Mesendoderm (in vitro differentiated cells): Measurements from ENCODE around the gene NLGN4Y.

Source experiments
- DNase-seq: peaks from one replicate; pipeline ENCODE4 v3.0.0; 2013
- H2AK5ac ChIP-seq: 2 replicates; pipeline ENCODE4 v1.6.1; 2013; ENCODE audit warnings: low read length, inconsistent platforms
- H2BK120ac ChIP-seq: 2 replicates; pipeline ENCODE4 v1.6.1; 2013; ENCODE audit warnings: low read depth, mild to moderate bottlenecking, low read length, moderate library complexity, mixed read lengths
- H2BK15ac ChIP-seq: replicated peaks from 2 replicates; pipeline ENCODE4 v1.6.1; 2013; ENCODE audit warnings: low read depth, mild to moderate bottlenecking, moderate library complexity
- H2BK5ac ChIP-seq: 2 replicates; pipeline ENCODE4 v1.6.1; 2013; ENCODE audit warnings: low read length, inconsistent platforms
- H3K18ac ChIP-seq: 2 replicates; pipeline ENCODE4 v1.6.1; 2013; ENCODE audit warnings: mild to moderate bottlenecking, low read length, mixed read lengths
- H3K23ac ChIP-seq: one replicate; pipeline ENCODE4 v1.6.1; 2013; ENCODE audit warnings: low read length
- H3K27ac ChIP-seq: 2 replicates; pipeline ENCODE4 v1.5.1; 2013; ENCODE audit warnings: low read depth, mild to moderate bottlenecking, inconsistent platforms, low read length, moderate library complexity
- H3K27me3 ChIP-seq: 2 replicates; pipeline ENCODE4 v1.6.1; 2013; ENCODE audit warnings: low read length, control low read depth, mild to moderate bottlenecking, inconsistent platforms; ENCODE audit not compliant: insufficient read depth, poor library complexity
- H3K36me3 ChIP-seq: 2 replicates; pipeline ENCODE4 v1.6.1; 2013; ENCODE audit warnings: low read length, inconsistent platforms; ENCODE audit not compliant: control insufficient read depth, insufficient read depth
- H3K4ac ChIP-seq: one replicate; pipeline ENCODE4 v1.6.1; 2013; ENCODE audit warnings: low read depth, mild to moderate bottlenecking, low read length, moderate library complexity
- H3K4me1 ChIP-seq: 2 replicates; pipeline ENCODE4 v1.6.1; 2013; ENCODE audit warnings: low read depth, low read length, inconsistent platforms; ENCODE audit not compliant: control insufficient read depth
- H3K4me2 ChIP-seq: 2 replicates; pipeline ENCODE4 v1.6.1; 2013; ENCODE audit warnings: low read length
- H3K4me3 ChIP-seq: 2 replicates; pipeline ENCODE4 v1.5.1; 2013; ENCODE audit warnings: mild to moderate bottlenecking, low read length
- H3K56ac ChIP-seq: one replicate; pipeline ENCODE4 v1.6.1; 2013; ENCODE audit warnings: low read length
- H3K79me1 ChIP-seq: 2 replicates; pipeline ENCODE4 v1.6.1; 2013; ENCODE audit warnings: low read length, inconsistent platforms
- H3K79me2 ChIP-seq: 2 replicates; pipeline ENCODE4 v1.6.1; 2013; ENCODE audit warnings: mild to moderate bottlenecking, low read length; ENCODE audit not compliant: control insufficient read depth, insufficient read depth
- H3K9ac ChIP-seq: 2 replicates; pipeline ENCODE4 v1.6.1; 2013; ENCODE audit warnings: low read length, inconsistent platforms
- H4K5ac ChIP-seq: one replicate; pipeline ENCODE4 v1.6.1; 2013; ENCODE audit warnings: low read length
- H4K8ac ChIP-seq: one replicate; pipeline ENCODE4 v1.6.1; 2013; ENCODE audit warnings: low read depth, mild to moderate bottlenecking, control low read depth, low read length, moderate library complexity
- WGBS: extraction: QIAGEN DNeasy Blood & Tissue Kit; methylation state at CpG from one replicate; pipeline ENCODE4 v1.1.7; 2013; ENCODE audit warnings: low lambda C conversion rate, missing lambda C conversion rate; ENCODE audit not compliant: insufficient coverage; ENCODE audit errors: extremely low coverage; 5-methylcytosine and 5-hydroxymethylcytosine counted together

The NLGN4Y gene

DNA sequence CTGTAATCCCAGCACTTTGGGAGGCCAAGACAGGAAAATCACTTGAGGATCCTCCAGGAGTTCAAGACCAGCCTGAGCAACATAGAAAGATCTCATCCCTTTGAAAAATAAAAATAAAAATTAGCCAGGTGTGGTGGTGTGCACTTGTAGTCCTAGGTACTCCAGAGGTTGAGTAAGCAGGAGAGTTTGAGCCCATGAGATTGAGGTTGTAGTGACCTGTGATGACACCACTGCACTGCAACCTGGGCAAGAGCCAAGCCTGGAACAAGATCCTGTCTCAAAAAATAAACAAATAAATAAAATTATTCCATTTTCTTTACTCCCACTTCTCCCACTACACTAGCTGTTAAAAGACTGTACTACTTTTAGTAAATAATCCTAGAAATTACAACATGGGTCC lies 231.2 kb downstream of the NLGN4Y start:
- no peak overlapping the region for H2AK5ac ChIP-seq
- no peaks in the 10 kb centered on the region for H3K36me3 ChIP-seq
- H3K56ac ChIP-seq = no peak overlapping the region
- H3K18ac ChIP-seq = no peak overlapping the region
- H3K4me1 ChIP-seq = no peaks in the 10 kb centered on the region
- H2BK15ac ChIP-seq = no peak overlapping the region
- no peak overlapping the region for H3K23ac ChIP-seq
- H3K79me1 ChIP-seq = no peaks in the 10 kb centered on the region
- H4K5ac ChIP-seq = no peak overlapping the region
- H2BK120ac ChIP-seq = no peak overlapping the region
- no peak overlapping the region for H4K8ac ChIP-seq
- H3K9ac ChIP-seq = no peak overlapping the region
- H3K4me3 ChIP-seq = no peak overlapping the region
- H2BK5ac ChIP-seq = no peak overlapping the region
- H3K4ac ChIP-seq = no peak overlapping the region
- no peak overlapping the region for H3K4me2 ChIP-seq
- H3K27me3 ChIP-seq = no peaks in the 10 kb centered on the region
- no peak overlapping the region for H3K27ac ChIP-seq
- H3K79me2 ChIP-seq = no peaks in the 10 kb centered on the region
- no peak for DNase-seq

DNA sequence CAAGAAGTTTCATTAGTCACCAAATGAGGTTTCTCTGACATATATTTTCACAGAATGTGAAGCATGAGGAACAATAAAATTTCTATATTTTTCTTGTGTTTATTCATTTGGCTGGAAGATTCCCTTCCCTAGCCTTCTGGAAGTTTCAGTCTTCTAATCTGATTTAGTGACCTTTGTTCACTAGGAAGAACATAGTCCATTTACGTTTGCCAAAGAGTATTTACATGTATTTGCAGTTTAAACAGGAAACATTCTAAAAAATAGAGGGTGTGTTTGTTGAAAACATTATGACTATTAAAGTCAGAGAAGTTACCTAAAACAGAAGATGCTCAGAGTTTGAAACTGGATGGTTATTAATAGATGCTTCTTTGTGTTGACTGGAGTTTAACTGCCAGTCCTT lies 238.6 kb downstream of the NLGN4Y start:
- no peak overlapping the region for H3K4me3 ChIP-seq
- H2AK5ac ChIP-seq = no peak overlapping the region
- H2BK5ac ChIP-seq = no peak overlapping the region
- no peak overlapping the region for H2BK120ac ChIP-seq
- no peaks in the 10 kb centered on the region for H3K4me1 ChIP-seq
- H3K18ac ChIP-seq = no peak overlapping the region
- no peak overlapping the region for H3K9ac ChIP-seq
- H2BK15ac ChIP-seq = no peak overlapping the region
- no peak for DNase-seq
- H3K23ac ChIP-seq = no peak overlapping the region
- no peak overlapping the region for H4K8ac ChIP-seq
- H3K4ac ChIP-seq = no peak overlapping the region
- no peaks in the 10 kb centered on the region for H3K79me2 ChIP-seq
- H3K4me2 ChIP-seq = no peak overlapping the region
- no peak overlapping the region for H3K27ac ChIP-seq
- no peaks in the 10 kb centered on the region for H3K36me3 ChIP-seq
- H4K5ac ChIP-seq = no peak overlapping the region
- no peaks in the 10 kb centered on the region for H3K79me1 ChIP-seq
- H3K56ac ChIP-seq = no peak overlapping the region
- no CpG with 5 or more reads among the region's 1 CpG for WGBS
- no peaks in the 10 kb centered on the region for H3K27me3 ChIP-seq

- H3K9ac ChIP-seq = no peak overlapping the region
- H3K27ac ChIP-seq = no peak overlapping the region
- no peaks in the 10 kb centered on the region for H3K36me3 ChIP-seq
- no peak overlapping the region for H3K4me2 ChIP-seq
- no peak overlapping the region for H3K4ac ChIP-seq
- no peak overlapping the region for H3K4me3 ChIP-seq
- no peak overlapping the region for H4K8ac ChIP-seq
- H3K56ac ChIP-seq = no peak overlapping the region
- no peak overlapping the region for H3K23ac ChIP-seq
- no peaks in the 10 kb centered on the region for H3K79me1 ChIP-seq
- no peak overlapping the region for H4K5ac ChIP-seq
- H2BK15ac ChIP-seq = no peak overlapping the region
- DNase-seq = no peak
- no peak overlapping the region for H2BK120ac ChIP-seq
- no peak overlapping the region for H2AK5ac ChIP-seq
- H3K27me3 ChIP-seq = no peaks in the 10 kb centered on the region
- no peaks in the 10 kb centered on the region for H3K79me2 ChIP-seq
- H3K4me1 ChIP-seq = no peaks in the 10 kb centered on the region
- no peak overlapping the region for H2BK5ac ChIP-seq
- H3K18ac ChIP-seq = no peak overlapping the region
These were observed 239.3 kb downstream of the NLGN4Y start for GRCh38 chrY:14763600-14763999.

GRCh38 chrY:14778208-14778607 lies 253.9 kb downstream of the NLGN4Y start:
- Histone ChIP-seq H2BK120ac (no peak overlapping the region), H4K8ac (no peak overlapping the region), H3K18ac (no peak overlapping the region), H3K27me3 (no peaks in the 10 kb centered on the region), H3K9ac (no peak overlapping the region), H3K4me1 (no peaks in the 10 kb centered on the region), H3K4me2 (no peak overlapping the region), H4K5ac (no peak overlapping the region), H2AK5ac (no peak overlapping the region), H2BK5ac (no peak overlapping the region), H3K56ac (no peak overlapping the region), H2BK15ac (no peak overlapping the region), H3K23ac (no peak overlapping the region), H3K79me2 (no peaks in the 10 kb centered on the region), H3K36me3 (no peaks in the 10 kb centered on the region), H3K4me3 (no peak overlapping the region), H3K27ac (no peak overlapping the region), H3K79me1 (no peaks in the 10 kb centered on the region), H3K4ac (no peak overlapping the region)
- no peak for DNase-seq
- WGBS = no CpG with 5 or more reads among the region's 4 CpGs

- no peak overlapping the region for H3K56ac ChIP-seq
- no peak overlapping the region for H3K4me3 ChIP-seq
- H3K18ac ChIP-seq = no peak overlapping the region
- H4K8ac ChIP-seq = no peak overlapping the region
- no peaks in the 10 kb centered on the region for H3K36me3 ChIP-seq
- H3K27me3 ChIP-seq = no peaks in the 10 kb centered on the region
- H3K79me2 ChIP-seq = no peaks in the 10 kb centered on the region
- no peak overlapping the region for H3K23ac ChIP-seq
- H3K27ac ChIP-seq = no peak overlapping the region
- WGBS = no CpG with 5 or more reads among the region's 4 CpGs
- no peak overlapping the region for H3K4me2 ChIP-seq
- no peak overlapping the region for H2AK5ac ChIP-seq
- H3K4me1 ChIP-seq = no peaks in the 10 kb centered on the region
- H2BK15ac ChIP-seq = no peak overlapping the region
- DNase-seq = no peak
- no peak overlapping the region for H3K9ac ChIP-seq
- no peak overlapping the region for H4K5ac ChIP-seq
- no peak overlapping the region for H2BK120ac ChIP-seq
- no peaks in the 10 kb centered on the region for H3K79me1 ChIP-seq
- no peak overlapping the region for H2BK5ac ChIP-seq
- no peak overlapping the region for H3K4ac ChIP-seq
These were observed 268.8 kb downstream of the NLGN4Y start for GRCh38 chrY:14793104-14793503.

DNA sequence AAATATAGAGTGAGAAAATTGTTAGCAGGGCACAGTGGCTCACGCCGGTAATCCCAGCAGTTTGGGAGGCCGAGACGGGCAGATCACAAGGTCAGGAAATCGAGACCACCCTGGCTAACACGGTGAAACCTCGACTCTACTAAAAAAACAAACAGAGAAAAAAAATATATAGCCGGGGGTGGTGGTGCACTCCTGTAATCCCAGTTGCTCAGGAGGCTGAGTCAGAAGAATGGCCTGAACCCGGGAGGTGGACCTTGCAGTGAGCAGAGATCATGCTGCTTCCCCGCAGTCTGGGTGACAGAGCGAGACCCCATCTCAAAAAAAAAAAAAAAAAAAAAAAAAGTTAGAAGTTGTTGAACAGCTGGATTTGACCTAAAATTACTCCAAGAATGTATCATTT lies 269.3 kb downstream of the NLGN4Y start:
- H3K9ac ChIP-seq = no peak overlapping the region
- no peak overlapping the region for H2BK120ac ChIP-seq
- WGBS = no CpG with 5 or more reads among the region's 11 CpGs
- no peak overlapping the region for H4K8ac ChIP-seq
- no peaks in the 10 kb centered on the region for H3K79me1 ChIP-seq
- H2BK5ac ChIP-seq = no peak overlapping the region
- H3K23ac ChIP-seq = no peak overlapping the region
- H2BK15ac ChIP-seq = no peak overlapping the region
- no peaks in the 10 kb centered on the region for H3K36me3 ChIP-seq
- H3K4me2 ChIP-seq = no peak overlapping the region
- no peak overlapping the region for H3K4me3 ChIP-seq
- no peak overlapping the region for H3K4ac ChIP-seq
- no peak overlapping the region for H2AK5ac ChIP-seq
- no peak for DNase-seq
- no peaks in the 10 kb centered on the region for H3K27me3 ChIP-seq
- H4K5ac ChIP-seq = no peak overlapping the region
- no peaks in the 10 kb centered on the region for H3K4me1 ChIP-seq
- H3K18ac ChIP-seq = no peak overlapping the region
- H3K27ac ChIP-seq = no peak overlapping the region
- H3K79me2 ChIP-seq = no peaks in the 10 kb centered on the region
- H3K56ac ChIP-seq = no peak overlapping the region
